DMS153 (cell line): Measurements from ENCODE around the gene PER3.

Experiments
- DNase-seq: peaks from one replicate; lab custom pipeline; 2025; lab: John Stamatoyannopoulos, UW

The PER3 gene

DNA sequence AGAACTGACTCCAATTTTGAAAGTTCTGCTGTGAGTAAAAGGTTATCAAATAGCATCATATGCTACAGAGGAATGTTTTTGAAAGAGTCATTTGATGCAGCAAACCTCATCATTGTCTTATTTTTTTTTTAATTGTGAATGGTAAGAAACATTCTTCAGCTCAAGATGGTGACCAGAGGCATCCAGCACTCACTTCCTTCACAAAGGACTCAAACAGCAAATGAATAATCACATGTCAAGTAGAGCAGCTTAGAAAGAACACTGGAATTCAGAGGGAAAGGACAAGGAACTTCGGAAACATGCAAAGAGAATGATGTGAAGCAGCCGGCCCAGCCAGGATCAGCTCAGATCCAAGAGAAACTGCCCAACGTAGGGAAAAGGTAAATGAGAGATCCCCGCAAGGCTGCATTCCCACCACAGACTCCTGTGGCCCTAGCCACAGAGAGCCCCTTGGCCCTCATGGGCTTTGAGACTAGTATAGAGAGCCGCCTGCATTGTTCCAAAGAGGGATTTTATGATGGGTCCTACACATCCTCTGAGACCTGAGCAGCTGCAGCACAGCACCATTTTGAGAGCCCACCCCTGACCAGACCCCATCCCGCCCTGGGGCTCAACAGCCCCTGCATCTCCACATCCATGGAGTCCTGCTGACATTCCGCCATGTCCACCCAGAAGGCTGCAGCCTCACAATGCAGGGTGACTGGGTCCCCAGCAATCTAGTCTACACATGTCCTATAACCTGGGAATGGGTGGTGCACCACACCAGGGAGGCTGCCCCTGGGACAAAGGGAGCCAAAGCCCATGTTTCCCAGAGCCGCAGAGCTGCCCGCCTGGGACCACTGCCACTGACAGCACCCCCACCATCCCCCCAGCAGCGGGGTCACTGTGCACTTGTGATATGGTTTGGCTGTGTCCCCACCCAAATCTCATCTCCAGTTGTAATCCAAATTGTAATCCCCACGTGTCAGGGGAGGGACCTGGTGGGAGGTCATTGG is 90.0 kb downstream of the PER3 start:
- DNase-seq, result no peak

DNA sequence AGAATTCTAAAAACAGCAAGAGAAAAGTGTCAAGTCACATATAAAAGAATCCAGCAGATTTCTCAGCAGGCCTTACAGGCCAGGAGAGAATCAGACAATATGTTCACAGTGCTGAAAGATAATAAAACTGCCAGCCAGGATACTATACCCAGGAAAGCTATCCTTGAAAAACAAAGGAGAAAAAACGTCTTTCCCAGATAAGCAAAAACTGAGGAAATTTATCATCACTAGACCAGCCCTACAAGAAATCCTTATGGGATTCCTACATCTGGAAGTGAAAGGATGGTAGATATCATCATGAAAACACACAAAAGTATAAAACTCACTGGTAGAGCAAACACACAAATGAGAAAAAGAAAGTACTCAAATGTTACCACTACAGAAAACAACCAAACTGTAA is 93.9 kb downstream of the PER3 start:
- no peak for DNase-seq

DNA sequence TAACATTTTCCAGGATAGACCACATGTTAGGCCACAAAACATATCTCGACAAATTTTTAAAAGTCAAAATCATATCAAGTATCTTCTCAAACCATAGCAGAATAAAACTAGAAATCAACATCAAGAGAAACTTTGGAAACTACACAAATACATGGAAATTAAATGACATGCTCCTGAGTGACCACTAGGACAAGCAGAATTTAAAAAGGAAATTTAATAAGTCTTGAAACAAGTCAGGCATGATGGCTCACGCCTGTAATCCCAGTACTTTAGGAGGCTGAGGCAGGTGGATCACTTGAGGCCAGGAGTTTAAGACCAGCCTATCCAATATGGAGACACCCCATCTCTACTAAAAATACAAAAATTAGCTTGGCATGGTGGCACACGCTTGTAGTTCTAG is 95.1 kb downstream of the PER3 start:
- DNase-seq, result no peak

DNA sequence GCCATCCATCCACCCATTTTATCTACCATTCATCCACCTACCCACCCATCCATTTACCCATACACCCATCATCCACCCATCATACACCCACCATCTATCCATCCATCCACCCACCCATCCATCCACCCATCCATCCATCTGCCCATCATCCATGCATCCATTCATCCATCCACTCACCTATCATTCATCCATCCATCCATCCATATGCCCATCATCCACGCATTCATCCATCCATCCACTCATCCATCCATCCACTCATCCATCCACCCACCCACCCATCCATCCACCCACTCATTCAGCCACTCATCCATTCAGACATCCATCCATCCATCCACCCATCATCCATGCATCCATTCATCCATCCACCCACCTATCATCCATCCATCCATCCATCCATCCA is 100.7 kb downstream of the PER3 start:
- no peak for DNase-seq

DNA sequence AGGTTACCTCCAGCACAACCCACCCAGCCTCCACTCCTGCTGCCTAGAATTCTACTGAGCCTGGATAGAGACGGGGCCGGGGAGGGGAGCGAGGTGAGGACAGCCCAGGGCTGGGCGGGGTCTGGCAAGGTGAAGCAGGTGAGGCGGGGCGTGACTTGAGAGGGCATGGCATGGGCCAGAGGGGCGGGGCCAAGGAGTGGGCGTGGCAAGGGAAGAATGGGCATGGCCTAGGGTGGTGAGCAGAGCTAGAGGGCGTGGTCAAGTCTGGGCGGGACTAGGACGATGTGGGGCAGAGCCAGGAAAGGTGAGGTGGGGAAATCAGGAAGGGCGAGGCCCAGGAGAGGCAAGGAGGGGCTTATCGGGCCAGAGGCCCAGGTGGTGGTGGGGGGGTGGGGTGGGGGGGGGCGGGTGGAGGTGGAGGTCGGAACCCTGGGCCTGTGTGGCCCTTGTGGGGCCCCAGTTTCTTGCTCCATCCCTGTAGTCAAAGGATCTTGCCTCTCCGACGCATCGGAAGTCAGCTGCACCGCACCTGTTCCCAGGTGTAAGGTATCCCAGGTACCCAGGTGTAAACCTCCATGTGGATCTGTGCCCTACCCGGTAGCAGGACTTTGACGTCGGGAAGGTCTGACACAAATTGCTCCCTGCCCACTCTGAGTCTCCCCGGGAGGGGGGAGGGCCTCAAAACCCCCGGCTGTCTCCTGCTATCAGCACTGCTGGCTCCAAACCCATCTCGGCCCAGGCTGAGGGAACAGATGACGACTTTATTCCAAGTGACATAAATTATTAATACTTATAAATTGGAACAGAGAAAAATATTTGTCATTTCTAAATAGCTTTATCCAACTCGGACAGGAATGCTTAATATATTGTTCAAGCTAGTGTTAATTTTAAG is 101.7 kb downstream of the PER3 start:
- DNase-seq, result peak; percentile 72

DNA sequence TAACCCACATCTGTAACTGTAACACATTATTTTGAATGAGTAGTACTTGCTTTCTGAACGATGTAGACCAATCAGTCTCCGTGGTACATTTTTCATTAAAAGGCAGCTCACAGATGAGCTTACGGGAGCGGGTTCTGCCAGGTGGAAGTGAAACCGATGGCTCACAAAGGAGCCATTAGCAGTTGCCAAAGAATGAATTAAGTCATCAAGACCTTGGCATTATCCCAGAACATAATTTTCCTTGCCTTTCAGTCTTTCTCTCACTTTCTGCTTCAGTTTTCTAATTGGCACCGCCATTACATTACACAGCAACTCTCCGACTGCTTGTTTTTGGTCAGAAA is 102.3 kb downstream of the PER3 start:
- DNase-seq, result peak; percentile 41

DNA sequence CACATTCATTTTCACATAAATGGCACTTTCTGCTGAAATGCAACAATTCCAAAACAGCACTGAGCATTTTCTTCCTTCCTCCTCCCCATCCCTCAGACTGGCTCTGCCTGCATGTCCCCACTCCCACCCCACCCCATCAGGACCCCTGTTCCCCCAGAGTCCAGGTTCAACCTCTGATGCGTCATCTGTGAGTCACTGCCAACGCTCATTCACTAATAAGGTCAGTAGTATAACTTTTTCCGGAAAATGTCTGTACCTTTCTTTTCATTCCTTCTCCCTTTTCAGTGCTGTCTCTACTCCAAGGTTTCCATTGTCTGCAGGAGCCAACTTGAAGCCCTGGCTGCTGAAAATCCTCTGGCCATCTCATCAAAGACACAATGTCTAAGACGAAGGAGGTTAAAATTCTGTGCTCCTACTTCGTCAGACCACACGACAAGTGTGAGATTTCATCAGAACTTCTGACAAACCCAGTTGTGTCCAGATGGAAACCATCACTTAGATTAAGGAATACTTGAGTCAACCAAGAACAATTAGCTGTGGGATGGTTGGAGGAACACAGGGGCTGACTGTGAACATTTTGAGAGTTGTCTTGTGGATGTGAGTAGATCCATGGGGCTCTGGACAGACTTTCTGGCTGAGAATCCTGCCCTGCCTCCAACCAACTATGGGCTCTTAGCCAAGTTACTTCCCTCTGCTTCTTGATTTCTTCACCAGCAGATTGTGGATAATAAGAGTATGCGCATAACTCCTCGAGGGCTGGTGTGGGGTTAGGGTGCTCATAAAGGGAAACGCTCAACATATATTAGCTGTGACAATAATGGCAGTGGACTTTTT is 104.4 kb downstream of the PER3 start:
- no peak for DNase-seq

DNA sequence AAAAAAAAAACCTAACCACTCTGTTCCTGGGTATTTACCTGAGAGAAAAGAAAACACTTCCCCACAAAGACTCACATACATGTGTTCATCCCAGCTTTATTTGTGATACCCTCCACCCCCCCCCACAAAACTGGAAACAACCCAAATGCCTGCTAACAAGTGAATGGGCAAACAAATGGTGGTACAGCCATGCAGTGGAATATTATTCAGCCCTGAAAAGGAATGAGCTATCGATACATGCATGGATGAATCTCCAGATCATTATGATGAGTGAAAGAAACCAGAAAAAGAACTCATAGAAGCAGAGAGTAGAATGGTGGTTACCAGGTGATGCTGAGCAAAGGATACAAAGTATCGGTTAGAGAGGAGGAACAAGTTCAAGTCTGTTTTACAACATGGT is 106.8 kb downstream of the PER3 start:
- DNase-seq, result no peak

DNA sequence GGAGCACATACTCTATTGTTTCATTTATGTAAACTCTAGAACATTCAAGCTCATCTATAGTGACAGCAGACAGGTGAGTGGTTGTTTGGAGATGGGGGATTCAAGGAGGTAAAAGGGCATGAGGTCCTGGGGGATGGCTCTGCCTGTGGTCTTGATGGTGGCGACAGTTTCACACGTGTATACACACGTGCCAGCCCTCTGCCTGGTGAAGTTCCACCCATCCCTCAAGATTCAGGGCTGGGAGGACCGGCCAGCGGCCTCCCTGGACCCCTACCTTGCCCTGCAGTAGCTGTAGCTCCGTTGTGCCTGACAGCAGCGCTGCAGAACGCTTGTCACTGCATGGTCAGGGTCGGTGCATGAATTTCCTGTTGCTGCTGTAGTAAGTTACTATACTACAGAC is 107.7 kb downstream of the PER3 start:
- DNase-seq, result no peak

DNA sequence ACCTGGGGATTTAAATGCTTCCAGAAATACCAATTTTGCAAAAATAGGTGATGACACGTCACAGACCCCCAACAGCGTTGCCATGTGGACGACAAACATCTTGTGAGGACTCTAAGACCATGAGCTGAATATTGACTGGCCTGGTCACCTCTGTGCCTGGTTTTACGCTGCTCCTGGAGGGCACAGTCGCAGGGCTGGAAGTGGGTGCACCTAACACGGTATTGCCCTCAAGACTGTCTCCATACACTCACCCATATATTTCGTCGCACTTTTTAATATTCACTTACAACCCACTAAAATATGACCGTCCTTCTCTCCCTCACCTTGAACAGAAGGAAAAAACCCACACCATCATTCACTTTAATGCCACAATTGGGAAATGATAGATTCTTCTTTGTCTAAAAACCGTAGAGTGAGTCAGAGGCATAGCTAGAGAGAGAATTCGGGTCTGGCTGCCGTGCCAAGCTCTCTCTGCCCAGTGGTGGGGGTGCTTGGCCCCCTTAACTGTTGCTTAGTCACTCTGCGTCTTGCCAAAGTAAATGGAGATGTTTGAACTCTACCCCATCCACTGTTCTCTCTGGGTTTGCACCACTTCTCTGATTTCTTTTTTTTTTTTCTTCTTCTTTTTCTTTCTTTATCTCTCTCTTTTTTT is 109.6 kb downstream of the PER3 start:
- DNase-seq, result no peak
